GM12864 (cell line): ENCODE data around the gene FBXL5.

Source experiments
- DNase-seq: peaks from one replicate; pipeline ENCODE4 v3.0.0-alpha.2; 2011; ENCODE audit warnings: low read depth
- H3K4me3 ChIP-seq: 2 replicates; pipeline ENCODE4 v1.5.1; 2011; ENCODE audit warnings: mild to moderate bottlenecking, low read depth, low read length, control low read depth
- TF ChIP-seq, protein P1 (sequence below): IDR thresholded peaks from 2 replicates; pipeline ENCODE4 v1.5.1; 2011; ENCODE audit warnings: low read depth, mild to moderate bottlenecking, moderate library complexity, low read length, control low read depth, inconsistent platforms; ENCODE audit errors: missing control alignments

FBXL5 gene

DNA sequence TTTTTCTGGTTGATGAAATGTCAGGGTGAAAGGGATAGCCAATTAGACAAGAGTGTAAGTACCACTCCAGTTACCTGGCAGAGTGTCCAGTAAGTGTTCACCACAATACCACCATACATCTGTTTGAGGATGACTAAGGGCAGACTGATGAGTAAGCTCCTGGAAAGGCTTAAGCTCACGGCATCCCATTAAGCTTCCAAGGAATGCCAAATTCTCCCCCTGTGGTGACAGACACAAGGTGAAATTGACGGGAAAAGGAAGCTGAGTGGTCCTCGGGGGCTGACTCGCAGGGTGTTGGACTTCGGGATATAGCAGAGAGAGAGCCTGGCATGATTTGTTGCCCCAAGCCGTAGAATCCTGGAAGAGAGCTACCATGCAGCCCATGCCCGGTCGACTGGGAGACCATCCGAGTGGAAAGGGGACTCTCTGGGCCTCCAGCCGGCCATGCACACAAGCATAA lies 40.1 kb upstream of the FBXL5 start:
- no peak overlapping the region for H3K4me3 ChIP-seq
- TF ChIP-seq, protein P1, sequence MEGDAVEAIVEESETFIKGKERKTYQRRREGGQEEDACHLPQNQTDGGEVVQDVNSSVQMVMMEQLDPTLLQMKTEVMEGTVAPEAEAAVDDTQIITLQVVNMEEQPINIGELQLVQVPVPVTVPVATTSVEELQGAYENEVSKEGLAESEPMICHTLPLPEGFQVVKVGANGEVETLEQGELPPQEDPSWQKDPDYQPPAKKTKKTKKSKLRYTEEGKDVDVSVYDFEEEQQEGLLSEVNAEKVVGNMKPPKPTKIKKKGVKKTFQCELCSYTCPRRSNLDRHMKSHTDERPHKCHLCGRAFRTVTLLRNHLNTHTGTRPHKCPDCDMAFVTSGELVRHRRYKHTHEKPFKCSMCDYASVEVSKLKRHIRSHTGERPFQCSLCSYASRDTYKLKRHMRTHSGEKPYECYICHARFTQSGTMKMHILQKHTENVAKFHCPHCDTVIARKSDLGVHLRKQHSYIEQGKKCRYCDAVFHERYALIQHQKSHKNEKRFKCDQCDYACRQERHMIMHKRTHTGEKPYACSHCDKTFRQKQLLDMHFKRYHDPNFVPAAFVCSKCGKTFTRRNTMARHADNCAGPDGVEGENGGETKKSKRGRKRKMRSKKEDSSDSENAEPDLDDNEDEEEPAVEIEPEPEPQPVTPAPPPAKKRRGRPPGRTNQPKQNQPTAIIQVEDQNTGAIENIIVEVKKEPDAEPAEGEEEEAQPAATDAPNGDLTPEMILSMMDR = no peak
- DNase-seq = no peak

DNA sequence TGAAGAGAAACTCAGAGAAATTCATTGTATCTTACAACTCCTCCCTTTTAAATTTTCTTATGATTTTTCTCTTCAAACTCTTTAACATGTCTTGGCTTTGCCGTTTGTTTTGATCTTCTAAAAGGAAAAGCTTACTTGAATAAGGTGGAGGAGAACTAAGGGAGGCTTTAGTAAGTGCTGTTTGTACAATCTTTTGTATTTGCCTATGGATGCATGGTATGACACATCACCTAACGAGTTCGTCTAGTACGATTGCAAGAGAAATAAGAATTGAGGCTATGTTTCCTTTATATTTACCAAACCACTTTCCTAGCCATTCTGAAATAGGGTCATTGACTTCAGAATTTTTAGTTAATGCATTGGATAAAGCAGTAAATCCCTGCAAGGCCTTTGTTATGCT lies 39.3 kb upstream of the FBXL5 start:
- DNase-seq = no peak
- H3K4me3 ChIP-seq = no peak overlapping the region
- TF ChIP-seq, protein P1 = no peak

DNA sequence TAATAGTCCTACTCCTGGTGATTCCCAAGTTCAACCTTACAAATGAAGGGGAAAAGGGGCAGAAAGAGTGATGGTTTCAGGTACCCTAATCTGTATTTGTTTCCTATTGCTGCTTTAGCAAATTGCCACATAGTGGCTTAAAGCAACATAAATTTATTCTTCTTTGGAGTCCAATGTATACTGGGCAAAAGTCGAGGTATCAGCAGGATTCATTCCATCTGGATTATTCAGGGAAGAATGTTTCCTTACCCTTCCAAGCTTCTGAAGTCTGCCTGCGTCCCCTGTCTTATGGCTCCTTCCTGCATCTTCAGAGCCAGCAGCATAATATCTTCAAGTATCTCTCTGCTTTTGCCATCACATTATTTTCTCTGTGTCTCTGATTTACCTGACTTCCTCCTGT lies 37.4 kb upstream of the FBXL5 start:
- TF ChIP-seq, protein P1 = no peak
- no peak for DNase-seq
- no peak overlapping the region for H3K4me3 ChIP-seq

DNA sequence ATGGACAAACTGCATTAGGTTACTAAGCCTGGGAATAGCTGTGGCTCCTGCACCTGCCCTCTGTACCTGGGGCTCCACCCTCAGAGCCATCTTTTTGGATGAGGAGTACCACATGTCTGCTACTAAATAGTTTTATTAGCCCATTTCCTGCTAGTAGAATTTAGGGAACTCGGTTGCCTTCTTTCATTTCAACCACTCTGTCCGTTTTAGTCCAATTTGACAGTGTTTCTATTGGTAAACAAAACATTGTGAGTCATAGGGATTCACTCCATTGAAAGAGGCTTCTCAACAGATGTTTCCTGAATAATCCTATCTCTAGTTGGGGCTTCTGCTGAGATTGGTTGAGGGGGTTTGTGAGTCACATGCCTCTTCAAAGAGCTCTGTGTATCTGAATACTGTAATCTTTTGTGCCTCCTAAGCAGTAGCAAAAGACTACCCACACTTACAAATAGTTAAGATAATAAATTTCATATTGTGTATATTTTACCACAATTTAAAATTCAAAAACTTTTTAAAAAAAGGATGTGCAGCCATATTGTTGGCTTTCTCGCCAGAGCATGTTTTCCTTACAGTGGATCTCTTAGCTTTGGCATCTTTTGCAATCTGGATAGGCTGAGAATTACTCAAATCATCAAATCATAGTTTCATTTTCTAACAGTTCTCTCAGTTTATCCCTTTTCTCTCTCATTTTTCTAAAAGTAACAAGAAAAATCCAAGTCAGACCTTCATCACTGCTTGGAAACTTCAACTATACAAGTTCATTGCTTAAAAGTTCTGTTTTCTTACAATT lies 36.4 kb upstream of the FBXL5 start:
- no peak overlapping the region for H3K4me3 ChIP-seq
- TF ChIP-seq, protein P1 = no peak
- DNase-seq = no peak

DNA sequence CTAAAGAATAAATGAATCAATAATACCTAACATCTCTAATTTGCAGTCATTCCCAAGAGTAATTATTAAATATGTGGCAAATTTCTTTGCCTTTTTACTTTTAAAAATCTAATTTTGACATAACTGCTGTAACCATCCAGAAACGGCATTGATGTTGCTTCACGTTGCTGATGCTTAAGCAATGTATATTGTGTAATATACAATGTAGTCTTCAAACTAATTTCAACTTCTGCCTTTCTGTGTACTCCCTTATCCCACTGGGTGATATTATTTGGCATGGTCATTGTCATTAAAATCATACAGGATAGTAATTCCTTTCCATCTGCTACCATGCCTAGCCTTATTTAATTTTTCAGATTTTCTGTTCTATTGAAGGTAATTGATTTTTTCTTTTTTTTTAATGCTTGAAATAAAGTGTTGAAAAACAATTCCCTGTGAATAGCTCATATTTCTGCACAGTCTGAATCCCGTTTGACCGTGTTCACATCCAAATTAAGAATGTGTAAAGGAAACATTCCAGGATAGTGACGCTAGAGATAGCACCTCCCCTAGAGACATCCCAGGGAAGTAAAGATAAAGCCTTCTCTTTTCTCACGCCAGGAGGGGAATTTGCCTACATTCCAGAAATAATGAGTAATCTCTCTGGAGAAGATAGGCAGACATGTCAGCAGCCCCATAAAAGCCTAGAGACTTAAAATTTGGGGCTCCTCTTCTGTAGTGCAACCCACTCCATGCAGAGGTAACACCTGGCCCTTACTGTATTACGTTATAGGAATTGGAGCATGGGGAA lies 35.1 kb upstream of the FBXL5 start:
- DNase-seq = no peak
- no peak overlapping the region for H3K4me3 ChIP-seq
- TF ChIP-seq, protein P1 = no peak

DNA sequence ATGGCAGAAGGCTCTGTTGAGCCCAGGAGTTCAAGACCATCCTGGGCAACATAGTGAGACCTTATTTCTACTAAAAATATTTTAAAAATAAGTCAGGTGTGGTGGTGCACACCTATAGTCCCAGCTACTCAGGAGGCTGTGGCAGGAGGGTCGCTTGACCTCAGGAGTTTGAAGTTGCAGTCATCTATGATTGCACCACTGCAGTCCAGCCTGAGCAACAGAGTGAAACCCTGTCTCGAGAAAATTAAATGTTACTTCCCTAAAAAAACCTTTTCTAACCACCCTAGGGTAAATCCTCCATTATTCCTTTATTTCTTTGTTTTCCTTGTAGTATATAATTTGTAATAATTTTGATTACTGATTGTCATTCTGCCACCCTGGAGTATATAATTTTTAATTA lies 34.4 kb upstream of the FBXL5 start:
- TF ChIP-seq, protein P1 = no peak
- DNase-seq = no peak
- no peak overlapping the region for H3K4me3 ChIP-seq

DNA sequence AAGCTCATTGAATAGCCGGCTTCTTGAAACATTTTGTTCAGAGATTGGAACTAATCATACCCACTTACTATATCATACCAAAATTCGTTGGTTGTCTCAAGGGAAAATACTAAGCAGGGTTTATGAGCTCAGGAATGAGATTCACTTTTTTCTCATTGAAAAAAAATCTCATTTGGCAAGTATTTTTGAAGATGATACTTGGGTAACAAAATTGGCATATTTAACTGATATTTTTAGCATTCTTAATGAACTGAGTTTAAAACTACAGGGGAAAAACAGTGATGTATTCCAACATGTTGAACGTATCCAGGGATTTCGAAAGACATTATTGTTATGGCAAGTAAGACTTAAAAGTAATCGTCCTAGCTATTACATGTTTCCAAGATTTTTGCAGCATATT lies 32.9 kb upstream of the FBXL5 start:
- H3K4me3 ChIP-seq = no peak overlapping the region
- no peak for DNase-seq
- TF ChIP-seq, protein P1 = no peak
